Gastroesophageal sphincter (tissue), 3 donors: ENCODE data around the gene RASL10B.

Source experiments
- CTCF ChIP-seq, 4 experiments: fragments of 200-600 bp in 2 of 4; fragments of 450-650 bp in 2 of 4; sonication (generic) in 1 of 4; IDR thresholded peaks; one replicate each; pipeline ENCODE4 v1.5.1; 2017 to 2019; ENCODE audit warnings: antibody characterized with exemption in 4 of 4, mild to moderate bottlenecking in 2 of 4, moderate library complexity in 2 of 4
- EP300 ChIP-seq: sonication (generic); formaldehyde crosslinking; IDR thresholded peaks from one replicate; pipeline ENCODE4 v1.6.1; 2017; ENCODE audit warnings: antibody characterized with exemption, mild to moderate bottlenecking
- POLR2A ChIP-seq, 2 donors: fragments of 450-650 bp; IDR thresholded peaks; one replicate each; pipeline ENCODE4 v1.6.1; 2017; ENCODE audit warnings: antibody characterized with exemption in 2 of 2, mild to moderate bottlenecking in 2 of 2, moderate library complexity in 1 of 2
- POLR2AphosphoS5 ChIP-seq: sonication (generic); formaldehyde crosslinking; IDR thresholded peaks from one replicate; pipeline ENCODE4 v1.6.1; 2017; ENCODE audit warnings: antibody characterized with exemption

DNA sequence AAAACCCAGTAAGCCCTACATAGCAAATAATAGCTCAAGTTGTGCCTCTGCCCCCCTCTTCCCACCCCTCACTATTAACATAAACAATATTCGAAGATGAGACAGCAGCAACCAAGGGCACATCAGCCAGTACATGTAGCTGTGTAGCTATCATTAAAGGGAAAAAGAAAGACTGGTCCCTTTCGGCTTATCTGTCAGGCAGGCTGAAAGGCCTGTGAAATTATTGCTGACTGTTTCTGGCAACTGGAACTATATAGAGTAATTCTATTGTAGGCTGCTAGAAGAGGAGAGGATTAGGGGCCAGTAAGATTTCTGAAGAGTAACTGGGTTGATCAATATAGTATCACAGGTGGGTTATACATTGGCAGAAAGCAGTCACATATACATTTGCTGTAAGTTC, 36.5 kb upstream of the RASL10B start:
- no peak for TF ChIP-seq POLR2A (IDR thresholded peaks at IDR 0.05)
- no peak for TF ChIP-seq POLR2AphosphoS5
- no peak for TF ChIP-seq CTCF (IDR thresholded peaks at IDR 0.05)
- TF ChIP-seq EP300, result no peak
